ENCODE measurements around the gene TRMT5. TPM values are rescaled to one million over a fixed set of nuclear protein-coding genes. Genes with fewer than 3 reads are reported as not detected.

The TRMT5 gene

DNA sequence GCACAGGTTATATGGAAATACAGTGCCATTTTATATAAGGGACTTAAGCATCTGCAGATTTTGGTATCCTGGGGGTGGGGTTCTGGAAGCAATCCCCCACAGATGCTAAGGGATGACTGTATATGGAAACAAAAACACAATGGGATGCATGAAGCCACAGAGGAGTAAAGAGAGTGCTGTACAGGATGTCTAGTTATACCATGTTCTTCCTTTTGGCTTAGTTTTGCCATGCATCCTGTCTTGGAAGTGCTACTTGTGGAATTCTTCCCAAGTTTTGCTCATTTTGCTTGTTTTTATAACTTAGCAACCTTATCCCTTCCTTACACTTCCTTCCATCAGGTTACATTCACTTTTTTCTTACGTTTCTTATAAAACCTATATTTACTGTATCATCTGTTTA lies 55.6 kb downstream of the TRMT5 start:
- Histone ChIP-seq H3K56ac (ENCODE audit: low read length) (no peak overlapping the region), H3K23ac (ENCODE audit: low read length) (no peak overlapping the region), H3K4ac (ENCODE audit: low read depth, low read length) (no peak overlapping the region), H3K27ac (ENCODE audit: low read depth, low read length) (no peak overlapping the region), H3K18ac (ENCODE audit: low read length) (no peak overlapping the region), H3K4me2 (ENCODE audit: low read length) (no peak overlapping the region), H3K79me2 (ENCODE audit: control insufficient read depth, insufficient read depth, low read length) (no peaks in the 10 kb centered on the region), H2AK5ac (ENCODE audit: low read length) (no peak overlapping the region), H3K36me3 (ENCODE audit: control insufficient read depth, insufficient read depth, low read length) (no peaks in the 10 kb centered on the region), H3K4me3 (ENCODE audit: low read length) (no peak overlapping the region), H3K27me3 (ENCODE audit: insufficient read depth, low read length, poor library complexity) (no peaks in the 10 kb centered on the region), H3K9ac (ENCODE audit: low read length) (no peak overlapping the region), H4K5ac (ENCODE audit: low read length) (no peak overlapping the region), H2BK5ac (ENCODE audit: low read length) (no peak overlapping the region), H4K8ac (ENCODE audit: low read depth, low read length) (no peak overlapping the region), H2BK120ac (ENCODE audit: low read depth, low read length) (no peak overlapping the region), H3K4me1 (ENCODE audit: control insufficient read depth, low read depth, low read length) (no peaks in the 10 kb centered on the region), H2BK15ac (replicated peaks; ENCODE audit: low read depth) (no peak overlapping the region), H3K79me1 (ENCODE audit: low read length) (no peaks in the 10 kb centered on the region)
- no peak for DNase-seq
- 100% methylated on average over 1 of the region's 1 CpG for WGBS (ENCODE audit: extremely low coverage, insufficient coverage, low lambda C conversion rate)

GRCh38 chr14:60922050-60922449 lies 58.8 kb downstream of the TRMT5 start:
- H3K4me1 ChIP-seq (ENCODE audit: control insufficient read depth, low read depth, low read length), result no peaks in the 10 kb centered on the region
- H3K27me3 ChIP-seq (ENCODE audit: insufficient read depth, low read length, poor library complexity), result no peaks in the 10 kb centered on the region
- H3K4me3 ChIP-seq (ENCODE audit: low read length), result no peak overlapping the region
- no peak overlapping the region for H2BK5ac ChIP-seq (ENCODE audit: low read length)
- H3K56ac ChIP-seq (ENCODE audit: low read length), result no peak overlapping the region
- no peaks in the 10 kb centered on the region for H3K36me3 ChIP-seq (ENCODE audit: control insufficient read depth, insufficient read depth, low read length)
- H3K9ac ChIP-seq (ENCODE audit: low read length), result no peak overlapping the region
- no peak overlapping the region for H4K8ac ChIP-seq (ENCODE audit: low read depth, low read length)
- H2BK15ac ChIP-seq (replicated peaks; ENCODE audit: low read depth), result no peak overlapping the region
- no peak for DNase-seq
- no peak overlapping the region for H3K18ac ChIP-seq (ENCODE audit: low read length)
- H3K27ac ChIP-seq (ENCODE audit: low read depth, low read length), result no peak overlapping the region
- WGBS (ENCODE audit: extremely low coverage, insufficient coverage, low lambda C conversion rate), result 100% methylated on average over 1 of the region's 2 CpGs
- H3K4ac ChIP-seq (ENCODE audit: low read depth, low read length), result no peak overlapping the region
- no peak overlapping the region for H3K4me2 ChIP-seq (ENCODE audit: low read length)
- H3K23ac ChIP-seq (ENCODE audit: low read length), result no peak overlapping the region
- no peaks in the 10 kb centered on the region for H3K79me2 ChIP-seq (ENCODE audit: control insufficient read depth, insufficient read depth, low read length)
- H2AK5ac ChIP-seq (ENCODE audit: low read length), result no peak overlapping the region
- H2BK120ac ChIP-seq (ENCODE audit: low read depth, low read length), result no peak overlapping the region
- no peaks in the 10 kb centered on the region for H3K79me1 ChIP-seq (ENCODE audit: low read length)
- H4K5ac ChIP-seq (ENCODE audit: low read length), result no peak overlapping the region

Small RNA genes lying within 50 kb of the gene (small RNA-seq; reads per million reads assigned to genes)
- gene RNU6-398P (ENCODE audit: insufficient read depth), result not detected
